HG03457 (cell line): ENCODE data around the gene ANKS1B.

Experiments used
- ATAC-seq: cut with Tn5 transposase; IDR thresholded peaks from one replicate; pipeline ENCODE4 v1.9.1; 2021; ENCODE audit warnings: moderate number of reproducible peaks; ENCODE audit not compliant: unreplicated experiment

The ANKS1B gene

DNA sequence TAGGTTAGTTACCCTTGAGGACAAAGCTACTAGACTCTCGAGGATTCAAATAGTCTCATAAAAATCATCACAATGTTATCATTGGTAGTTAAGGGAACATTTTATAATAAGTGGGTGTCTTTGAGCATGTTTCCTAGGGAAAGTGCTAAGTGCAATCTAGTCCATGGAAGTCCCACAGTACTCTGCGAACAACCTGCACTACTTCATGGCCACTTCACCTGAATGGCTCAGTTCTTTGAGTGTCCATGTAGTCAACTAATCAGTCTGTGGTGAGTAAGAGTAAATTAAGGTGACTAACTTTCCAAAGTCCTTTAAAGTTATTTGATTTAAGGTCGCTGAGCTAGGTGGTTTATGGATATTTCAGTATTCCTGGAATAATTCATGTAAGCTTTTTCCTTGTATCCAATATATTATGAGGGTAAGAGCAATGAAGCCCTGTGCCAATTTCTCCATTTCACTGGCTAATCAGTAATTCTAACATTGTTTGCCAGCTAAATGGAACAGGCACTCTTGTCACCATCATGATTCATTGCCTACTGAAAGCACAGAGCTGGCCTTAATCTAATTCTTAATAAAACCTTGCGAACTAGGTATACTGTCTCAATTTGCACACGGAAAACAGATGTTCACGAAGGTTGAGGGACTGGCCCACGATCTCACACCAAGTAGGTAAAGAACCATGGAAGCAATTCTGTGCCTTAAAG, 844.6 kb downstream of the ANKS1B start:
- no peak for ATAC-seq

DNA sequence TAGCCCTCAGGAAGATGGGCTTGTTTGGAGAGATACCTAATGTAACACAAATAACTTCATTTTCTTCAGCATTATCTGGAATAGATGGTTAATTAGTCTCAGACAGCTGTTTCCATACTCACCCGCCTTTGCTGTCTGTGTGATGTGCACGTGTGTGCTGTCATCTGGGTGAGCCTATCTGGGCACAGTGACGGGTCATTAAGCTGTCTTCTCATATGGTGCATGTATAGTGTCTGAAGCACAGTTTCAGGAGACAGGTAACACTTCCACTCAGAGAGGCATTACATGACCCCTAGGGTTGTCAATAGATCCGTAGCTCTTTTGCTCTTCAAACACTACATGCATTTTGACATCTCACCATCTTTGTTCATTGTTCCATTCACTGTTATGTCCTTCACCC, 846.3 kb downstream of the ANKS1B start:
- no peak for ATAC-seq

DNA sequence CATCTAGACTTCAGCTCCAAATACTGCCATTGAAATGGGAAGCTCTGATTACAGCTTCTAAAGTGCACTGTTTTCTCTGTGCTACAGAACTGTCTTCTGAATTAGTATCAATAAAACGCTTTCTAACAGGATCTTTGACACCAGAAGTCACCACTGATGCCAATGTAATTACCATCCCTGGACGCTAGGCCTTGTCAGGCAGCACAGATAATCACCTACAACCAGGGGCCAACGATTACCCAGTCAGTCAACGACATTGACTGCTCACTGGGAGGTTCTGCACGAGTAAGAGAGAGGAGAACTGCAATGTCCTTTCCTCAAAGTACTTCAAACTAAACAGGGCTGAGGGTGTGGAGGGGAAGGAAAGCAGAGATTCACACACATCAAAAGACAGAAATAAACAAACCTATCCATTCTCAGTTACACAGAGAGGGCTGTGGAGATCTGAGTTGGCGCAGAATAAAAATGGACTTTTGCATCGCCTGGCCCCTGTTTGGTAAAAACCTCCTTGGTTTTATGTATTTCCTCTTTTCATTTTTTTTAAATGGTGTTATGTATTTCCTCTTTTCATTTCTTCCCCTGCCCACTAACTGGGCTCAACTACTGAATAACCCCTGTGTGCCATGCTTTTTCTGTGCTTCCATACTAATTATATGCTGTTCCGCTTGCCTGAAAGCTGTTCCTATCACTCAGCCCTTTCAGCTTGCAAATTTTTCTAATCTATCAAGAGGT, 847.4 kb downstream of the ANKS1B start:
- ATAC-seq, result no peak

DNA sequence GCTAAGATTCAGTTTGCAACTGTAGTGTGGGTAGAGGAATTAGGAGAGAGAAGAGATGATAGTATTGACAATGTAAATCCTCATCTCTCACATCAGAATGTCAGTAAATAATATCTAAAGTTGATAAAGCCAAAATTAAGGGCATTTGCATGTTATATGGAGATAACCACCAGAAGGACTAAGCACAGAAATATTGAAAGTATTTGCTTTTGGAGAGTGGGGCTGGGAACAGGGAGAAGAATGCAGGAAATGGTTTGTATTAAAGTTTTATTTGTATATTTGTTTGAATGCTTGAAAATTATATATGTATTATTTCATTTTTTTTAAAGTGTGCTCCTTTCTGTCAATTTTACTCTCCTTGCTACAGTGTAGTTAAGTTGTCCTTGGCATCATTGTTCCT, 848.2 kb downstream of the ANKS1B start:
- ATAC-seq, result no peak

DNA sequence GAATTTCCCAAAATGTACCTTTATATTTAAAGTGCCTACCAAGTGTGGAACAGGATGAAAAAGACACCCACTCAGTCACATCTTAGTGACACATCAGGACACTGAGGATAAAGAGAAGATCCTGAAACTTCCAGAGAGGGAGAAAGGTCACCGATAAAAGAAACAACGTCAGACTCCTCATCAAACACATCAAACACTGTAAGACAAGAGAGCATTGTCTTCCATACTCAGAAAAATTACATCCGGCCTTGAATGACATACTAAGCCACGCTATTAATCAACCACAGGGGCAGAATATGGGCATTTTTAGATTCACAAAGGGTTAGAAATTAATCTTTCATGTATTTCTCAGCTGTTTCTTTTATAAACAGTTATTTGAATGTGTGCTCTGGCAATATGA, 849.4 kb downstream of the ANKS1B start:
- no peak for ATAC-seq

DNA sequence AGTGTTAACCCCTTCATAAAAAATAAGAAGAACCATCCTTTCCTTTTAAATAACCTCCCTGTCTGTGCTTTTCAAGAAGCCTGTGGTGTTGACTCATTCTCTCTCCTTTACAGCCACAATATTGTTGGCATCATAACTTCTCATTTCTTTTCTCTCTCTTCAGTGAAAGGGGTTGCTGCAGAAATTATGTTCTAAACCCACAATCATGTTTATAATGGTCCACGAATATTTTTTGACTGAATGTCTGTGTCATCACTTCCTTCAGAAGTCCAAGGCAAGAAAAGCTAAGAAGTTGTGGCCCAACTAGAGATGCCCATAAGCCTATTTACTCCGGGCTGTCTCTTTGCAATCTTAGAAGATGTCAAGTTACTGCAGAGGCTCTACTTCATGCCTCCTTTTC, 851.3 kb downstream of the ANKS1B start:
- no peak for ATAC-seq

DNA sequence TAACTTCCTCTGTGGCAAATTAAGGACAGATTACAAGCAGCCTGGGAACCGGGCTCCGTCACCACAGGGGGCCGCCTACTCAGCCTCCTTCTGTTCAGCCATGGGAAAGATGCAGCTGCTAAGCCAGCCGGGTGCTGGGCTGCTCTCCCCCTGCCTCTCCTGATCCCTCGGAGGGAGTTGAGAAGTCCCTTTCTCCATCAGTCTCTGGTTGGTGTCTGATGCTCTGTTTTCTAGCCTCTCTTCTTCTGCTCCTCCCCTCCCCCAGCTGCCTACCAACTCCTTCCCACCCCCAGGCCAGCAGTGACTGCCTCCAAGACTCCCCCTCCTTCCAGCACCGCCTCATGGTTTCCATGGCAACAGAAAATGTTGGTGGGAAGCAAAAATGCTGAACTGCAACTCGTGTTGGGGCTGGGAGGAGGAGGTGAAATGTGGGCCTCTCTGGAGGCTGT, 853.0 kb downstream of the ANKS1B start:
- ATAC-seq, result no peak

DNA sequence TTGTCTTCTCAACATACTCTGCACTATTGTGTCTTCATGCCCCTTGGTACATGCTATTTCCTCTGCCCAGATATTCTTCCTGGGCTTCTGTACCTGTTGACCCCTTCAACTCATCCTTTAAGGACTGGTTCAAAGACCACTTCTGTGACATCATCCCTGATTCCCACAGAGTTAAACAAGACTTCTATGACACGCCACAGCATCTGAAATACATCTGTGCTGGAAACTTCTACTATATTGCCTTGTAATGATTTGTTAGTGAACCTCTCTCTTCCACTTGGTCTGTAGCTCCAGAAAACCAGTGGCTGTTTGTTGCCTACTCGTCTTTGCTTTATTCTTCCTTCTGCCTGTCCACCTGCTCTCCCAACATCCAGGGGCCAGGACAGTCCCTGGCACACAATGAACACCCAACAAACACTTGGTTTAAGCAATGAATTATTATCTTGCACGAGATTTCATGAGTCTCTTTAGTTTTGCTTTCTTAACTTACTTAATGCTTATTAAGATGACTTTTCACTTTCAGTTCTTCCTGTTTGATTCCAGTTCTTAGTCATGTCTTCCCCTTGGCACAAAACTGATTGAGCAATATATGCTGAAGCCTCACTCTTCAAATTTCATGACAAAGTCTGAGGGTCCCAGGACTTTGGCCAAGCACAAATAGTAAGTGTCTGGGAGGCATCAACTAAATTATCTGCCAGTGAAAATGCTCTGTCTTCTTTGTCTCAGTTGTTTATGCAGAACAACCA, 853.8 kb downstream of the ANKS1B start:
- peak; percentile 93 for ATAC-seq

DNA sequence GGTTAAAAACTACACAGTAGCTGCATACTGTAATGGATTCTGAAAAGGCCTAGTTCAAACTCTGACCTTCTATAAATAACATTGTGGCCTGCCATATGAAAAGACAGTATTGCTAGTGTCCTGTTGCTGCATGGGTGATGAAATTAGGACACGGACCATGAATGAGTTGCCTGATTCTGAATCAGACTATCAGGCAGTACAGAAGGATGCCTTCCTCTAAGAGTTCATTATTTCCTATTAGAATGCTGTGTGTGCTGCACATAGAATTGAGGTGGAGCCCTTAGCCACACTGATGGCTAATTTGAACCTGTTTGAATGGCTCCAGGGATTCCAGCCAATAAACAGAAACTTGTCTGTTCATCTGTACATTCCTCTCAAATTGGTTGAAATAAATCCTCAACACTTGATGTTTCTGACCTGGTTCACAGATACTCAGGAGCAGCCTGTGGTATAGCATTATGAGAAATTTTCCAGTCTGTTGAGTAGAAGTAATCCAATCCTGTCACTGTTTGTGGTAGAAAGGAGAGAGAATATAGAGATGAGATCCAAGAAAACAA, 856.4 kb downstream of the ANKS1B start:
- no peak for ATAC-seq

DNA sequence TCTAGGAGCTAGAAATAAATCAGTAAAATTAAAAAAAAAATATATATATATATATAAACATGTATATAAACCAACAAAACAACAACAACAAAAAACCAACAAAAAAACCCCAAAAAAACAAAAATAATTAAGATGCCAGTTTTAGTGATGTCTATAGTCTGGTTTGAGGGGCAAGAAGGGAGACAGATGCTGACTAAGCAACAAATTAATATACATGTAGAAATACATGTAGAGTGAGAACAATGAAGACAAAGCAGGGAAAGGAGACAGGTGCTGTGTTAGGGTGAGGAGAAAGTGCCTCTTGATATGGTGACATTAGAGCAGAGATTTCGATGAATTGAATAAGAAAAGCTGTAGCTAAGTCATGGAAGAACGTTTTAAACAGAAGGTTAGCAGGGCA, 861.8 kb downstream of the ANKS1B start:
- ATAC-seq, result no peak

DNA sequence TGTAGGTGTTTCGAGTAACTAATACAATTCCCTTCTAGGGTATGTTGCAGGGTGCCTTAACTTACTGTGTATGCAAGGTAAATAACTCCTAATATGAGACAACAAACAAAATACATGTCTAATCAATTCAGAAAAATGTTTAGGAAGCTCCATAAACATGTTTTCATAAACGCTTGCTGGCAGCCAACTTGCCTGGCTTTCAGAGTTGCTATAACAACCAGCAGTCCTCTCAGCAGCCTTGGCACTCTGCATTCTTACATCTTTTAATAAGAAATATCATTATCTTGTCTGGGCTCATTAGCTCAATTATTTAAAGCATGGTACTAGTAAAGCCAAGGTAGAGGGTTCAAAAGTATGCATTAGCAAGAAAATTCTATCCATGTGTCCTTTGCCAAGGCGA, 862.2 kb downstream of the ANKS1B start:
- no peak for ATAC-seq

DNA sequence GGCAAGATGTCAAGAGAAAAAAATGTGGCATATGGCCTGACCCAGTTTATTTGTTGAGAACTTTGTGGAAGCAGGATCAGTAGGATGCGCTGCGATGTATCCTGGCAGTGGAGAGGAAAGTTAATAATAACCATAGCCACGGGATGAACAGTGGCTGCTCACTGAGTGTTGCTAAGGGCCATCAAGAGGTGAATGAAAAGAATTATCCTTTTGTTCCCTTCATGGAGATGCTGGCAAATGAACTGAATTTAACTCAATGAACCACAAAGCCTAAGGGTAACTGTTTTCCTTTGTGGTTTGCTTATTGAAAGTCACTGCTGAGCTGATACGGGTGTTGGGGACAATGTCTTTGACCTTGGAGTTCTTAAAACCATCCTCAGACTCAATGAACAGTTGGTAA, 863.2 kb downstream of the ANKS1B start:
- no peak for ATAC-seq

DNA sequence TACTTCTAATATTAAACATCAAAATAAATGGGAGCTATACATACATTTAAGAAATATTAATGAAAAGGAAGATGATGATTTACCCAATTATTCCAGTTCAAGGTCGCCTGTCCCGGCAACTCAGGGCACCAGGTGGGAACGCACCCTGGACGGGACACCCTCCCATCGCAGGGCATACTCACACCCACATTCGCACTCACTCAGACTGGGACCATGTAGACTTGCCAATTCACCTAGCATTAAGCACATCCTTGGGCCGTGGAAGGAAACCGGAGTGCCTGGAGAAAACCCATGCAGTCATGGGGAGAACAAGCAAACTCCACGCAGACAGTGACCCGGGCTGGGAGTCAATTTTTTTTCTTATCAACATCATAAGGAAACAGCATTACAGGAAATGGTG, 864.8 kb downstream of the ANKS1B start:
- no peak for ATAC-seq

DNA sequence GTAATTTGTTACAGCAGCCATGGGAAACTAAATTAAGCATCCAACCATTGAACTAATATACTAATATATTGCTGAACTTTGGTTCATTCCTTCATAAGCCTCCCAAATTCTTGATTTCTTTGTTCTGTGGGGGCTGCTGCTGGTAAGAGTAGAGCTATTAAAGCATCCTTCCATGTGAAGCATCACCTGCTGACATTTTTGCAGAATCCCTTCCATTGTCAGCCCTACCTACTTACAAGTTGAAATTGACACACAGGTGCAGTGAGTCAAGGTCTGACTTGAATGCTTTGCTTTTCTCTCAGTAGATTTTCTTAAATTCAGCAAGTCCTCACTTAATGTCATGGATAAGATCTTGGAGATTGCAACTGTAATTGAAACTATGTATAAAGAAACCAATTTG, 865.3 kb downstream of the ANKS1B start:
- ATAC-seq, result no peak

DNA sequence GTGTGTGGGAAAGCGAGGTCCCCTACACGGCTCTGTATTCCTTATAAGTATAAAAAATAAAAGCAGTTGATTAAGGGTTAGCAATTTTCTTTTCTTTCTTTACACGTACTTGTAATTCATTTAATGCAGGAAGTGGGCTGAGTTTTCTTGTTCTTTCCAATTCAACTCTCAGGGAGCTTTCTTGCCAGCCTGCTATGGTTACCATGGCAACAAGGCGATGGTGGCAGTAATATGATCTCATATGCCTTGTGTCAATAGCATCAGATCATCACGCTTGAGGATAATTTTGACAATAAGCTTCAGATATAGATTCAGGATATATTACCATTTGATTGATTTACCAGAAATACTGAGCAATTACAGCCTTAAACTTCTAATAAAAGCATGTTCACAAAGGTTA, 873.1 kb downstream of the ANKS1B start:
- ATAC-seq, result no peak

DNA sequence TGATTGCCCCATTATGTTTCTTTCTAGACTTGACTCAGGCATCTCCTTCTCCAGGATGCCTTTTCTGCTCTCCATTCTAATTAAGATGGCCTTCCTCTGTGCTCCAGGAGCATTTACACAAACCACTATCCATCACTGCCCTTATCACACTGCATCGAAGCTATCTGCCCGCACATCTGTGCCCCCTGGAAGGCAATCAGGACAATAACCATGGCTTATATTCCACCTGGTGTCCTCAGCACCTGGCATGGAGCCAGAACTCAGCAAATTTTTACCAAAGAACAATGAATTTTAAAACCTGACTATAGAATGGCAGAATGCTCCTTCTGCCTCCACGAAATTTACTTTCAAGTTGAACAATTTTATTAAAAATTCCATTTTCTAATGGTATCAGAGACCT, 873.9 kb downstream of the ANKS1B start:
- ATAC-seq, result no peak

DNA sequence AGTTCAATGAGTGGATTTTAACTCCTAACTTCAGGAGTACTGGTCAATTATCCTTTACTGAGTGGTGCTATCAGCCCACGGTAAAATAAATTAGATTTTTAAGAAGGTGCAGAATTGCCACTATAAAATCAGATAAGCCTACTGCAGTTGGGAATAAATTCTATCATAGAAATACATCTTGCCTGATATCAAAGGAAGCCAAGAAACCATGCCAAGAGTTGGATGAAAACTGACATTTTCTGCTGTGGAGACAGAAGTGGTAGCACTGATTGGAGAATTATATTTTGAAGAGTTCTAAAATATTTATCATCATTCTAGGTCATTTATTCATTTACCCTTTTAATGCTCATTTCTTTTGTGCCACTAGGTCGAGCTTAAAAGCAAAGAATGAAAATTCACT, 874.5 kb downstream of the ANKS1B start:
- ATAC-seq, result no peak

DNA sequence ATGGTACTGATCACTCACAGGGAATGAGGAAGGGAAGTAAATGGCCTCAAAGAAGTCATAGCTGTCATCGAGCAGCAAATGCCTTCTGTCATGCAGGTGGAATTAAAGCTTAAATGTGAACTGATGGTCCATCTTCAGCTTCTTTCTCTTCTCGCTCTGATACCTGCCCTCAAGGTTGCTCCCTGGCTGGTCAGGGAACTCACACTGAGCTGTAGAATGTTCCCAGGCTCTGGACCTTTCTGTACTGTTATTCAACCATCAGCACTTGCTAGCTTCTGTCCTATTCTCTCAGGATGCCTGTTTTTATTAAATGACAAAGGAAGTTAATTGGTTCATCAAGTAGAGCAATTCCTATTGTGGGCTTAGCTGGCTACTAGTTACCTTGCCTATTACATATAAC, 875.8 kb downstream of the ANKS1B start:
- ATAC-seq, result no peak

DNA sequence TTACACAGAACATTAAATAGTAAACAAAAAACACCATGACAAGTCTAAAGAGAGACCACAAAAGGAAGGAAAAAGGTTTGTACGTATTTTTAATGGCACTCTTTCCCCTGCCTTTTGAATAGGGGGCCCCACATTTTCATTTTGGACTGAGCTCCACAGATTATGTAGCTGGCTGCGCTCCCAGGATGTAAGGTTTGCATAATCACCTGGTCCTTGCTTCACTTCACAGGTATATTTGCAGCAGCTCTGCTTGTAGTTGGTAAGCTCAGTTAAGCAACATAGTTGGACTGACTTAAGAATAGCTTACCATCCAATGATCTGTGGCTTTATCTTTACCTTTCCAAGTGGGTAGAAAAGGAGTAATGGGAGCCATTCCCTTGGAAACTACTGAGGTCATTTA, 885.0 kb downstream of the ANKS1B start:
- ATAC-seq, result no peak

DNA sequence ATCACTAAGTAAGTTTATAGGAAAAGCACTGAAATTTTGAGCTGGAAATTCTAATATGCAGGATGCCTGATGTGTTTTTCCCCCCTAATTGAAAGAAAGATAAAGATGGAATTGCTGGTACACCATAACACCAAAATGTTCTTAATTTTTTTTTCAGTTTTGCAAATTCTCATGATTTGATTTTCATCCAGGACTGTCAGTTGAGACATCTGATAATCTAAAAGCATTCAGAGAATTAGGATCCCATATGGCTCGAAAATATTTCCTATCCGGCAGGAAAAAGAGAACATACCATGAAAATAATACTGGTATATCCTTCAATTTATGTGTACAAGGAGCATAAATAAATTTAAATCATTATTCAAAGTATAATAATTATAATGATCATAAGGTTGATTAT, 887.6 kb downstream of the ANKS1B start:
- no peak for ATAC-seq

DNA sequence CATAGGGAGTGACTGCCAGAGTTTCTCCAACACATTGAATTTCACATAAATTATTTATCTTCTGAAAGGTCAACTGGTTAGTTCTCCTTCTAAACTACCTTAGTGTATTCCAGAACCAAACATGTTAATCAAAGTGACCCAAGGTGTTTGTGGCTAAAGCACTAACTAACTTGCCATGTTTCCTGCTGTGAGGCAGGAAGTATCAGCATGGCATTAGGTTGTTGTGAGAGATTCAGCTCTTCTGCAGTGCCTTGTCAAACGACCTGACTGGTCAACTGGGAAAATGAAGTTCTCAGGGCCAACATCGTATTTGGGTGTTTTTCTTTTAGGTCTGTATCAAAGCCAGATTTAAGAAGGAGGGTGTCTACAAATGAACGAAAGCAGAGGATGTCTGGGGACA, 891.6 kb downstream of the ANKS1B start:
- ATAC-seq, result no peak
